HL-60 (cell line): ENCODE results near the gene RPL10A.

Experiments
- POLR2AphosphoS5 ChIP-seq: IDR thresholded peaks from 2 replicates; pipeline ENCODE4 v1.6.1; 2012; ENCODE audit warnings: low read depth
- TF ChIP-seq, protein P1 (sequence below): IDR thresholded peaks from one replicate; pipeline ENCODE4 v1.5.1; 2011; ENCODE audit warnings: low read length, control low read depth, inconsistent platforms; ENCODE audit not compliant: insufficient read depth
- TF ChIP-seq, protein P2 (sequence below): IDR thresholded peaks from 2 replicates; pipeline ENCODE4 v1.6.1; 2012; ENCODE audit warnings: low read depth; ENCODE audit not compliant: insufficient replicate concordance

DNA sequence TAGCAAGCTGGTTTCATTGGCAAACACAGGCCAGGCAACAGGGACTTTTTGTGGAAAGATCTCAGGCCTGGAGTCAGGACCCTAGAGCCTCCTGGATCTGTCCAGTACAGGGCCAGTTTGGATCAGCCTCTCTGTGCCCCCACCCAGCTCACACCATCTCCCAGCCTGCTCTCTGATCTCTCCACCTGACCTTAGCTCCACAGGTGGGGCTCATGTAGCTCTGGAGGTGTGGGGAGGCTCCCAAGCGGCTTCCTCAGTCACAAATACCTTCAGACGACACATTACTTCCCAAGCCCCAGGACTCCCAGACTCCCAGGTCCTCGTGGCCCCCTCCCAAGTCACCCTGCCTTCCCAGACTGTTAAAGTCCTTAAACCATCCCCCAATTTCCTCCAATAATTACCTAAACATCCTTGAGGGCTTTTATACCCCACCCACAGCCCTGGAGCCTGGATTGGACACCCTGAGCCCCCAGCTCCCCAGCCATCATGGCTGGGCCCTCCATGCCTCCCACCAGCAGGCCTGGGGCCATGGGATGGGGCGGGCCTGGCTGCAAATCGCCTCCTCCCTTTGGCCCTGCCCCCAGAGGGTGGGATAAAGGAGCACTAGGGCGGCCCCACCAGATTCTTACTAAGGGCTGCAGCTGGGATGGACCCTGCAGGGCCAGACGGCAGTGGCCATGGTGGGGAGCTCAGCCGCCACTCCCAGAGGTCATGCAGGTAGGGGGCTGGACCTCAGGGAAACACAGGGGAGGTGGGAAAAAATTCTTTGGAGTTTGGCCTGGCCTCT is 31.9 kb upstream of the RPL10A start:
- TF ChIP-seq, protein P1, sequence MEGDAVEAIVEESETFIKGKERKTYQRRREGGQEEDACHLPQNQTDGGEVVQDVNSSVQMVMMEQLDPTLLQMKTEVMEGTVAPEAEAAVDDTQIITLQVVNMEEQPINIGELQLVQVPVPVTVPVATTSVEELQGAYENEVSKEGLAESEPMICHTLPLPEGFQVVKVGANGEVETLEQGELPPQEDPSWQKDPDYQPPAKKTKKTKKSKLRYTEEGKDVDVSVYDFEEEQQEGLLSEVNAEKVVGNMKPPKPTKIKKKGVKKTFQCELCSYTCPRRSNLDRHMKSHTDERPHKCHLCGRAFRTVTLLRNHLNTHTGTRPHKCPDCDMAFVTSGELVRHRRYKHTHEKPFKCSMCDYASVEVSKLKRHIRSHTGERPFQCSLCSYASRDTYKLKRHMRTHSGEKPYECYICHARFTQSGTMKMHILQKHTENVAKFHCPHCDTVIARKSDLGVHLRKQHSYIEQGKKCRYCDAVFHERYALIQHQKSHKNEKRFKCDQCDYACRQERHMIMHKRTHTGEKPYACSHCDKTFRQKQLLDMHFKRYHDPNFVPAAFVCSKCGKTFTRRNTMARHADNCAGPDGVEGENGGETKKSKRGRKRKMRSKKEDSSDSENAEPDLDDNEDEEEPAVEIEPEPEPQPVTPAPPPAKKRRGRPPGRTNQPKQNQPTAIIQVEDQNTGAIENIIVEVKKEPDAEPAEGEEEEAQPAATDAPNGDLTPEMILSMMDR = no peak
- no peak for TF ChIP-seq POLR2AphosphoS5
- TF ChIP-seq, protein P2, sequence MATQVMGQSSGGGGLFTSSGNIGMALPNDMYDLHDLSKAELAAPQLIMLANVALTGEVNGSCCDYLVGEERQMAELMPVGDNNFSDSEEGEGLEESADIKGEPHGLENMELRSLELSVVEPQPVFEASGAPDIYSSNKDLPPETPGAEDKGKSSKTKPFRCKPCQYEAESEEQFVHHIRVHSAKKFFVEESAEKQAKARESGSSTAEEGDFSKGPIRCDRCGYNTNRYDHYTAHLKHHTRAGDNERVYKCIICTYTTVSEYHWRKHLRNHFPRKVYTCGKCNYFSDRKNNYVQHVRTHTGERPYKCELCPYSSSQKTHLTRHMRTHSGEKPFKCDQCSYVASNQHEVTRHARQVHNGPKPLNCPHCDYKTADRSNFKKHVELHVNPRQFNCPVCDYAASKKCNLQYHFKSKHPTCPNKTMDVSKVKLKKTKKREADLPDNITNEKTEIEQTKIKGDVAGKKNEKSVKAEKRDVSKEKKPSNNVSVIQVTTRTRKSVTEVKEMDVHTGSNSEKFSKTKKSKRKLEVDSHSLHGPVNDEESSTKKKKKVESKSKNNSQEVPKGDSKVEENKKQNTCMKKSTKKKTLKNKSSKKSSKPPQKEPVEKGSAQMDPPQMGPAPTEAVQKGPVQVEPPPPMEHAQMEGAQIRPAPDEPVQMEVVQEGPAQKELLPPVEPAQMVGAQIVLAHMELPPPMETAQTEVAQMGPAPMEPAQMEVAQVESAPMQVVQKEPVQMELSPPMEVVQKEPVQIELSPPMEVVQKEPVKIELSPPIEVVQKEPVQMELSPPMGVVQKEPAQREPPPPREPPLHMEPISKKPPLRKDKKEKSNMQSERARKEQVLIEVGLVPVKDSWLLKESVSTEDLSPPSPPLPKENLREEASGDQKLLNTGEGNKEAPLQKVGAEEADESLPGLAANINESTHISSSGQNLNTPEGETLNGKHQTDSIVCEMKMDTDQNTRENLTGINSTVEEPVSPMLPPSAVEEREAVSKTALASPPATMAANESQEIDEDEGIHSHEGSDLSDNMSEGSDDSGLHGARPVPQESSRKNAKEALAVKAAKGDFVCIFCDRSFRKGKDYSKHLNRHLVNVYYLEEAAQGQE = no peak
